Heart right ventricle (tissue), 16 donors: ENCODE results near the gene RPL15. TPM values are rescaled to one million over a fixed set of nuclear protein-coding genes. Genes with fewer than 3 reads are reported as not detected.
A peak's percentile ranks its signal among the peaks of the same experiment; 100 is the strongest.

Source experiments
- ATAC-seq, 8 donors: fragments of 200-7000 bp; cut with Tn5 transposase; one replicate each; pipeline ENCODE4 v1.9.1; 2020; ENCODE audit warnings: mild to moderate bottlenecking in 8 of 8, moderate library complexity in 8 of 8, moderate number of reproducible peaks in 1 of 8
- DNase-seq, 2 donors: peaks; one replicate each; pipeline ENCODE4 v3.0.0-alpha.2; 2020
- H3K27ac ChIP-seq, 10 donors: fragments of 200-600 bp; sonication (generic) in 2 of 10; one replicate each; pipeline versions ENCODE4 v1.5.0 to v1.8.0; 2020 to 2022; ENCODE audit warnings: mild to moderate bottlenecking in 3 of 10
- H3K27me3 ChIP-seq, 7 donors: fragments of 200-600 bp; one replicate each; pipeline ENCODE4 v1.8.0; 2021 to 2022; ENCODE audit warnings: mild to moderate bottlenecking in 2 of 7
- H3K36me3 ChIP-seq, 9 donors: fragments of 200-600 bp; sonication (generic) in 1 of 9; one replicate each; pipeline versions ENCODE4 v1.5.0 to v1.8.0; 2020 to 2022; ENCODE audit warnings: mild to moderate bottlenecking in 2 of 9
- H3K4me1 ChIP-seq, 9 donors: fragments of 200-600 bp; sonication (generic) in 1 of 9; one replicate each; pipeline versions ENCODE4 v1.5.0 to v1.8.0; 2020 to 2022; ENCODE audit warnings: mild to moderate bottlenecking in 4 of 9
- H3K4me3 ChIP-seq, 10 donors: fragments of 200-600 bp; sonication (generic) in 2 of 10; one replicate each; pipeline versions ENCODE4 v1.5.0 to v1.8.0; 2020 to 2022; ENCODE audit warnings: mild to moderate bottlenecking in 7 of 10, moderate library complexity in 2 of 10
- H3K9me3 ChIP-seq, 11 donors: fragments of 200-600 bp in 10 of 11; sonication (generic) in 2 of 11; one replicate each; pipeline versions ENCODE4 v1.5.0 to v1.8.0; 2013 to 2022; ENCODE audit warnings: mild to moderate bottlenecking in 2 of 11, control low read depth in 1 of 11, moderate library complexity in 1 of 11
- CTCF ChIP-seq, 9 donors: fragments of 200-600 bp; sonication (generic) in 2 of 9; IDR thresholded peaks; one replicate each; pipeline versions ENCODE4 v1.5.0 to v1.8.0; 2021 to 2022; ENCODE audit warnings: antibody characterized with exemption in 9 of 9, mild to moderate bottlenecking in 5 of 9, moderate library complexity in 1 of 9
- WGBS, 2 donors: extraction: QIAGEN DNeasy Blood & Tissue Kit; methylation state at CpG; one replicate each; pipeline ENCODE4 v1.1.7; 2013; ENCODE audit warnings: inconsistent platforms in 1 of 2; 5-methylcytosine and 5-hydroxymethylcytosine counted together
- intact Hi-C, 10 donors: fragments of 100-400 bp; cut with DNase I; formaldehyde crosslinking; loops; one replicate each; pipeline versions ENCODE4 v1.11.1 to v1.14.2; 2022
- polyA plus RNA-seq, 2 donors: library from polyadenylated mRNA; stranded (reverse); fragments of 200-250 nt; gene quantifications; one replicate each; pipeline ENCODE4 v1.2.3, GENCODE V29; 2013
- total RNA-seq, 10 donors: library from RNA; stranded (reverse); fragmentation: NEBNext Ultra II Directional in 3 of 10; extraction: Animal tissue kit (Norgen Biotek cat#: 25700) in 3 of 10; gene quantifications; one replicate each; pipeline versions ENCODE4 v1.2.1 to v1.2.4, GENCODE V29; 2021 to 2023
- donor health status: Arrhythmogenic right ventricular cardiomyopathy.
- donor health status: ischemic (EF 13 %, LVEDD 7.1; RV severe dilation, severe dysfunction).
- donor health status: healthy with polysubstance abuse.
- donor health status: DM: no; HTN: yes; CAD: no.
- donor health status: DM: no; HTN: no; CAD: no.
- donor health status: ischemic (EF 25% LVEDD 6.9; RV normal size, moderate dysfunction).
- donor health status: ischemic (EF 25% LVEDD 5.7; RV mildly dilated, moderate dysfunction).
- donor health status: healthy.
- donor health status: DM: yes; HTN: yes; CAD: no.
- donor health status: Ischemic cardiomyopathy.
- donor health status: ischemic (EF 35%, LVEDD 5.7; RV mildly dilated, moderate dysfunction).
- donor health status: nonischemic (EF 11% LVEDD 7.7; RV severe dilation, severe dysfunction).
- donor health status: DM: yes; HTN: yes; CAD: no.
- donor health status: PGD.
- donor health status: ischemic (EF 29% LVEDD 5.4; RV normal size, mild dysfunction).
- donor health status: nonischemic (EF 23%, LVEDD 6.1; RV moderate dilation, normal function).

RPL15 gene
- total and polyA plus RNA-seq, 12 donors: 869 to 3,225 (median 932) TPM

- DNase-seq (no peak), ATAC-seq (no peak)
- H3K4me1 ChIP-seq: peaks cover 0 to 8% (median 6%) of the 10 kb centered on the region in 9 donors
- TF ChIP-seq CTCF (IDR thresholded peaks at IDR 0.05): no peak
- no peaks in the 10 kb centered on the region for H3K36me3 ChIP-seq
- no peaks in the 10 kb centered on the region for H3K27me3 ChIP-seq
- H3K4me3 ChIP-seq: no peak overlapping the region
- peaks cover 0 to 4% (median 0%) of the 10 kb centered on the region in 11 donors for H3K9me3 ChIP-seq
- 75 to 79% methylated on average over 5 of the region's 5 CpGs for WGBS, 2 donors
- intact Hi-C loops: no loop called here
- no peak overlapping the region for H3K27ac ChIP-seq
These were observed 23.8 kb downstream of the RPL15 start for GRCh38 chr3:23940775-23941174.

GRCh38 chr3:23941440-23941839, 24.5 kb downstream of the RPL15 start:
- intact Hi-C loops: no loop called here
- DNase-seq (no peak), ATAC-seq (no peak)
- Histone ChIP-seq H3K4me1 (peaks cover 0 to 10% (median 7%) of the 10 kb centered on the region in 9 donors), H3K36me3 (no peaks in the 10 kb centered on the region), H3K4me3 (no peak overlapping the region), H3K27me3 (no peaks in the 10 kb centered on the region), H3K9me3 (peaks cover 0 to 4% (median 0%) of the 10 kb centered on the region in 11 donors), H3K27ac (no peak overlapping the region)
- 85 to 88% methylated on average over 4 of the region's 4 CpGs for WGBS, 2 donors
- TF ChIP-seq CTCF (IDR thresholded peaks at IDR 0.05): no peak

- no peaks in the 10 kb centered on the region for H3K27me3 ChIP-seq
- no peak for TF ChIP-seq CTCF (IDR thresholded peaks at IDR 0.05)
- H3K4me3 ChIP-seq: no peak overlapping the region
- intact Hi-C loops: no loop called here
- H3K9me3 ChIP-seq: peaks cover 0 to 4% (median 0%) of the 10 kb centered on the region in 11 donors
- DNase-seq (no peak), ATAC-seq (no peak)
- H3K4me1 ChIP-seq: peaks cover 6 to 21% (median 18%) of the 10 kb centered on the region in 9 donors
- no peak overlapping the region for H3K27ac ChIP-seq
- 93 to 94% methylated on average over 11 of the region's 11 CpGs for WGBS, 2 donors
- peaks cover 0 to under 1% (median 0%) of the 10 kb centered on the region in 9 donors for H3K36me3 ChIP-seq
These were observed 25.6 kb downstream of the RPL15 start for GRCh38 chr3:23942546-23942945.

GRCh38 chr3:23944007-23944783, 27.3 kb downstream of the RPL15 start:
- Histone ChIP-seq H3K4me3 (peak overlapping the region; percentile 55 to 96 (median 74)), H3K27me3 (no peaks in the 10 kb centered on the region), H3K4me1 (peaks cover 15 to 37% (median 35%) of the 10 kb centered on the region in 9 donors), H3K9me3 (no peaks in the 10 kb centered on the region), H3K36me3 (peaks cover 0 to 5% (median 0%) of the 10 kb centered on the region in 9 donors), H3K27ac (peak overlapping the region in 9 of 10 donors; percentile 87 to 100 (median 97))
- intact Hi-C loops: loop anchor here in 4 of 10 donors (2.0 kb wide), 1 partner anchor 27 kb away; the partner anchor contains the start of genes NKIRAS1 (in 4 of the 4) and RPL15 (in 4 of the 4)
- WGBS, 2 donors: 11 to 13% methylated on average over 13 of the region's 13 CpGs
- TF ChIP-seq CTCF (IDR thresholded peaks at IDR 0.05): no peak
- no peak for DNase-seq
- ATAC-seq: no peak
